HG03378 (cell line): ENCODE results near the gene VEGFB.
A peak's percentile ranks its signal among the peaks of the same experiment; 100 is the strongest.

ENCODE experiments used
- ATAC-seq: cut with Tn5 transposase; IDR thresholded peaks from one replicate; pipeline ENCODE4 v1.9.1; 2021; ENCODE audit warnings: mild to moderate bottlenecking, moderate library complexity; ENCODE audit not compliant: unreplicated experiment

VEGFB gene

GRCh38 chr11:64276653-64277431 is 42.5 kb downstream of the VEGFB start:
- no peak for ATAC-seq

- no peak for ATAC-seq
These were observed 44.3 kb downstream of the VEGFB start for GRCh38 chr11:64278576-64279190.

GRCh38 chr11:64281957-64282770 is 47.8 kb downstream of the VEGFB start:
- ATAC-seq = no peak

GRCh38 chr11:64283092-64283491 is 48.7 kb downstream of the VEGFB start:
- no peak for ATAC-seq

GRCh38 chr11:64284048-64284961 is 49.9 kb downstream of the VEGFB start, which contains the start of gene BAD:
BAD (minus strand) TSS chr11:64284665; CDS start chr11:64284368, 297 bp downstream.
- ATAC-seq = peak; percentile 53

- peak; percentile 48 for ATAC-seq
These were observed 50.8 kb downstream of the VEGFB start, which contains the start of gene GPR137 for GRCh38 chr11:64284962-64285884. GPR137 (plus strand) TSS chr11:64285848; CDS start chr11:64286525, 677 bp downstream.

- ATAC-seq = no peak
These were observed 51.8 kb downstream of the VEGFB start for GRCh38 chr11:64285885-64286800.

GRCh38 chr11:64286801-64287159 is 52.4 kb downstream of the VEGFB start:
- no peak for ATAC-seq

- no peak for ATAC-seq
These were observed 53.4 kb downstream of the VEGFB start for GRCh38 chr11:64287676-64288352.

- ATAC-seq = no peak
These were observed 54.0 kb downstream of the VEGFB start for GRCh38 chr11:64288353-64288750.
